ENCODE data around the gene TTC31. TPM values are rescaled to one million over a fixed set of nuclear protein-coding genes. Genes with fewer than 3 reads are reported as not detected.

Gene TTC31
- total RNA-seq, 2 experiments from 2014 or later = 38.3 to 40.0 TPM

- Mint-ChIP-seq H3K27me3 (ENCODE audit: low read depth) (peaks cover 75% of the 10 kb centered on the region), H3K27ac (no peak overlapping the region), H3K36me3 (ENCODE audit: low read depth) (peaks cover 6% of the 10 kb centered on the region), H3K4me3 (peak overlapping the region; percentile 67), H3K9me3 (ENCODE audit: insufficient read depth) (no peaks in the 10 kb centered on the region), H3K4me1 (ENCODE audit: low read depth) (peaks cover 28% of the 10 kb centered on the region)
- ATAC-seq (peak; percentile 76), DNase-seq (peak; percentile 77)
- CTCF ChIA-PET = interaction anchor here (0.8 to 1.9 kb wide), 3 partner anchors 10 to 15 kb away, joined by 3 to 7 read pairs (median 4); partner anchors contain the start of gene DQX1
- POLR2A ChIA-PET = interaction anchor here (1.1 to 2.1 kb wide), 4 partner anchors 10 to 13 kb away, joined by 3 to 6 read pairs (median 4); partner anchors contain the start of genes AUP1, DQX1 and PCGF1
Observed at GRCh38 chr2:74515981-74516633, 33.2 kb downstream of the TTC31 start.

- Mint-ChIP-seq H3K27ac (no peak overlapping the region), H3K4me1 (ENCODE audit: low read depth) (peaks cover 28% of the 10 kb centered on the region), H3K36me3 (ENCODE audit: low read depth) (peaks cover 6% of the 10 kb centered on the region), H3K4me3 (peak overlapping the region; percentile 67), H3K27me3 (ENCODE audit: low read depth) (peaks cover 69% of the 10 kb centered on the region), H3K9me3 (ENCODE audit: insufficient read depth) (no peaks in the 10 kb centered on the region)
- ATAC-seq = no peak
- ChIA-PET POLR2A (interaction anchor here (1.1 to 1.2 kb wide), 2 partner anchors 12 to 13 kb away, joined by 3 read pairs; partner anchors contain the start of gene AUP1), CTCF (interaction anchor here (0.8 to 1.9 kb wide), 3 partner anchors 9 to 16 kb away, joined by 3 to 7 read pairs (median 4); partner anchors contain the start of gene DQX1)
- DNase-seq = no peak
Observed at GRCh38 chr2:74516650-74517049, 33.8 kb downstream of the TTC31 start.

- Mint-ChIP-seq H3K36me3 (ENCODE audit: low read depth) (peaks cover 20% of the 10 kb centered on the region), H3K4me3 (no peak overlapping the region), H3K27me3 (ENCODE audit: low read depth) (peaks cover 36% of the 10 kb centered on the region), H3K9me3 (ENCODE audit: insufficient read depth) (no peaks in the 10 kb centered on the region), H3K4me1 (ENCODE audit: low read depth) (peaks cover 21% of the 10 kb centered on the region), H3K27ac (no peak overlapping the region)
- POLR2A ChIA-PET = interaction anchor here (0.9 to 3.2 kb wide), 4 partner anchors 7 to 39 kb away, joined by 3 to 11 read pairs (median 4); partner anchors contain the start of genes AUP1, CCDC142, HTRA2 and TTC31
- DNase-seq (no peak), ATAC-seq (no peak)
- CTCF ChIA-PET = interaction anchor here (1.3 to 3.1 kb wide), 3 partner anchors 9 to 39 kb away, joined by 4 to 13 read pairs (median 5); partner anchors contain the start of genes CCDC142 and TTC31
Observed at GRCh38 chr2:74522516-74522915, 39.6 kb downstream of the TTC31 start.

- ATAC-seq = no peak
- H3K27ac Mint-ChIP-seq = no peak overlapping the region
- ChIA-PET POLR2A (no interaction called here), CTCF (no interaction called here)
- H3K36me3 Mint-ChIP-seq (ENCODE audit: low read depth) = peaks cover 33% of the 10 kb centered on the region
- peaks cover 22% of the 10 kb centered on the region for H3K27me3 Mint-ChIP-seq (ENCODE audit: low read depth)
- no peak overlapping the region for H3K4me3 Mint-ChIP-seq
- no peak for DNase-seq
- no peaks in the 10 kb centered on the region for H3K9me3 Mint-ChIP-seq (ENCODE audit: insufficient read depth)
- H3K4me1 Mint-ChIP-seq (ENCODE audit: low read depth) = peaks cover 33% of the 10 kb centered on the region
Observed at GRCh38 chr2:74524005-74524404, 41.1 kb downstream of the TTC31 start.

DNA sequence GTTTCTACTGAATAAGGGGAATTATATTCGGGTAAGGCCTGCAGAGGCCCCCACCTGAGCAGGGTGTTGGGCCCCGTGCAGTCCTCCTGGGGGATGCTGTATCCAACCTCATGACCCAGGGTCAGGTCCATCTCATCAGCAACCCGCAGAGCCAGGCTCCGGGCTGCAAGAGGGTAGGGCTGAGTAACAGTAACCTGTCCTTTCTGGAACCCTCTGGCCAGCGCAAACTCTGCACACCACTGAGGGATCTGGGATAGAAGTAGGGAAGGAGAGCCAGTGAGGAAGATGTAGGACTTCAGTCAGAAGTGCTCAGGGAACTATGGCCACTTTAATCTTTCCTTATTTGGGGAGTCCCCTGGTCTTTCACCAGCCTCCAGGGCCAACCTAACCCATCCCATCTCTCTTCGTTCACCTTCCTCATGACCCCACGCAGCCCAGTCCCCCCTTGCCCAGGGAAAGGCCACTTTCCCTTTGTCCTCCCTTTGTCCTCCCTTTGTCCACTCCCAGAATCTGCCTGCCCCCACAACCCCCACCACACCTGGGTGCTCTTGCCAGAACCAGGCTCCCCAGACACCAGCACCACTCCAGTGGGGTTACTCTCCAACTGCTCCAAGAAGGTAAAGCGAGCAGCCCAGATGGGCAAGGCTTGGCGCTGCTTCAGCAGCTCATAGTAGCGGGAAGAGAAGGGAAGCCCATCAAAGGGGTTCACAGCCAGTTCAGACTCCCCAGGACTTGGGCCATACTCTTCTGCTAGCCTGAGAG, 42.3 kb downstream of the TTC31 start:
- H3K36me3 Mint-ChIP-seq (ENCODE audit: low read depth) = peaks cover 34% of the 10 kb centered on the region
- H3K27ac Mint-ChIP-seq = no peak overlapping the region
- no peak overlapping the region for H3K4me3 Mint-ChIP-seq
- ATAC-seq = no peak
- H3K27me3 Mint-ChIP-seq (ENCODE audit: low read depth) = peaks cover 11% of the 10 kb centered on the region
- ChIA-PET POLR2A (no interaction called here), CTCF (interaction anchor here (1.3 kb wide), 1 partner anchor 9 kb away, joined by 7 read pairs; no protein-coding TSS in a partner anchor)
- DNase-seq = no peak
- H3K9me3 Mint-ChIP-seq (ENCODE audit: insufficient read depth) = no peaks in the 10 kb centered on the region
- H3K4me1 Mint-ChIP-seq (ENCODE audit: low read depth) = peaks cover 33% of the 10 kb centered on the region

GRCh38 chr2:74525717-74526648, 43.1 kb downstream of the TTC31 start, which contains the start of gene DQX1:
Gene DQX1, minus strand, starts transcription at chr2:74526231. Its CDS starts 502 bp downstream, at chr2:74525729.
- Mint-ChIP-seq H3K9me3 (ENCODE audit: insufficient read depth) (no peaks in the 10 kb centered on the region), H3K36me3 (ENCODE audit: low read depth) (peaks cover 41% of the 10 kb centered on the region), H3K27ac (no peak within 1 kb of the TSS), H3K27me3 (ENCODE audit: low read depth) (peaks cover 8% of the 10 kb centered on the region), H3K4me3 (no peak within 1 kb of the TSS), H3K4me1 (ENCODE audit: low read depth) (peaks cover 39% of the 10 kb centered on the region)
- POLR2A ChIA-PET = interaction anchor here (1.1 to 1.9 kb wide), 3 partner anchors 11 to 44 kb away, joined by 3 to 7 read pairs (median 4); partner anchors contain the start of genes CCDC142 and TTC31
- DNase-seq (no peak), ATAC-seq (no peak)
- CTCF ChIA-PET = interaction anchor here (1.0 to 4.5 kb wide), 5 partner anchors 9 to 61 kb away, joined by 3 to 41 read pairs (median 4); partner anchors contain the start of genes CCDC142 and TTC31

DNA sequence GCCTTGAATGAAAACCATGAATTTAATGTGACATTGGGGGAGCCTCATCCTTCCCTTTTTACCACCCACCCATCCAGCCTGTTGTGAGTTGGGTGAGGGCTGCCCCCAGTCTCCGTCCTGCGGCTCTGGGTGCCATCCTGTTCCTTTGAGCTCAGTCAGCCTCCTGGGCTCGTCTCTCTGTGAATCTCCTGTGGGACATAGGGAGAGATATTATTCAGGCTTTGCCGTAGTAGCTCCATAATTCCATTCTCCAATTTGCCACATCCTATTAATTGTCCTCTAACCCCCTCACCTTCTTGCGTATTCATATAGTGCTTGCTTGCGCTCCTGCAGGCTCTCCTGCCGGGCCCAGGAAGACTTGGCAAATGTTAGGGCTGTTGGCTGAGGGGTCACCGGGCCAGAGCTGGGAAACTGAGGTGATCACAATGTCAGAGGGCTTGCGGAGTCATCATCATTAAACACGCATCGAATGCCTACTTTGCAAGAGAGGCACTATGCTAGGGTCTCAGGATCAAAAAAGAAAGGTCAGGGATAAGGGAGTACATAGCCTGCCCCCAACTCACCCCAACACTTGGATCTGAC, 43.9 kb downstream of the TTC31 start:
- CTCF ChIA-PET = interaction anchor here (1.0 to 4.5 kb wide), 5 partner anchors 10 to 60 kb away, joined by 3 to 41 read pairs (median 4); partner anchors contain the start of genes CCDC142 and TTC31
- Mint-ChIP-seq H3K36me3 (ENCODE audit: low read depth) (peaks cover 45% of the 10 kb centered on the region), H3K27ac (no peak overlapping the region), H3K9me3 (ENCODE audit: insufficient read depth) (no peaks in the 10 kb centered on the region), H3K4me3 (no peak overlapping the region), H3K27me3 (ENCODE audit: low read depth) (peaks cover 7% of the 10 kb centered on the region), H3K4me1 (ENCODE audit: low read depth) (peaks cover 46% of the 10 kb centered on the region)
- DNase-seq = no peak
- POLR2A ChIA-PET = interaction anchor here (1.1 to 1.9 kb wide), 3 partner anchors 12 to 45 kb away, joined by 3 to 7 read pairs (median 4); partner anchors contain the start of genes CCDC142 and TTC31
- no peak for ATAC-seq

DNA sequence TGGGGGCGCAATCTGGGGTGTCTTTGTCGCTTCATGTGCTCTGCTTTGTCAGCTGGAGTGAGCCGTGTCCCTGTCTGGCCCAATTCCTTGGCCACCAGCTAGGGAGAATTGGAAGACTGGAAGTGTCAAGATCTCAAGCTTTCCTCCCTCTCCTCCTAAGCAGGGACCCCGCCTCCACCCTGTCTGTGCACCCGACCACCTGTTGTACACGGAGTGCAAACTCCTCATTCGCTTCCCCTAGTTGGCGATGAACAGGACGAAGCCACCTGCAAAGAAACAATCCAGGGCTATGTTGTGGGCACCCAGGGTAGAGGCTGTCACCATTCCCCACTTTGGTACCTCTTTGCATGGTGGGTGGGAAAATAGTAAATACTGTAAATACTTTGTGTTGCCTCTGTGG, 44.9 kb downstream of the TTC31 start:
- H3K27me3 Mint-ChIP-seq (ENCODE audit: low read depth) = no peaks in the 10 kb centered on the region
- POLR2A ChIA-PET = interaction anchor here (1.9 to 5.1 kb wide), 2 partner anchors 46 kb away, joined by 7 to 33 read pairs; partner anchors contain the start of genes CCDC142 and TTC31
- no peaks in the 10 kb centered on the region for H3K9me3 Mint-ChIP-seq (ENCODE audit: insufficient read depth)
- peak overlapping the region; percentile 60 for H3K27ac Mint-ChIP-seq
- peak overlapping the region; percentile 95 for H3K4me3 Mint-ChIP-seq
- peaks cover 55% of the 10 kb centered on the region for H3K36me3 Mint-ChIP-seq (ENCODE audit: low read depth)
- CTCF ChIA-PET = interaction anchor here (2.7 to 4.5 kb wide), 2 partner anchors 21 to 59 kb away, joined by 9 to 41 read pairs; partner anchors contain the start of gene PCGF1
- DNase-seq (no peak), ATAC-seq (no peak)
- peaks cover 54% of the 10 kb centered on the region for H3K4me1 Mint-ChIP-seq (ENCODE audit: low read depth)

DNA sequence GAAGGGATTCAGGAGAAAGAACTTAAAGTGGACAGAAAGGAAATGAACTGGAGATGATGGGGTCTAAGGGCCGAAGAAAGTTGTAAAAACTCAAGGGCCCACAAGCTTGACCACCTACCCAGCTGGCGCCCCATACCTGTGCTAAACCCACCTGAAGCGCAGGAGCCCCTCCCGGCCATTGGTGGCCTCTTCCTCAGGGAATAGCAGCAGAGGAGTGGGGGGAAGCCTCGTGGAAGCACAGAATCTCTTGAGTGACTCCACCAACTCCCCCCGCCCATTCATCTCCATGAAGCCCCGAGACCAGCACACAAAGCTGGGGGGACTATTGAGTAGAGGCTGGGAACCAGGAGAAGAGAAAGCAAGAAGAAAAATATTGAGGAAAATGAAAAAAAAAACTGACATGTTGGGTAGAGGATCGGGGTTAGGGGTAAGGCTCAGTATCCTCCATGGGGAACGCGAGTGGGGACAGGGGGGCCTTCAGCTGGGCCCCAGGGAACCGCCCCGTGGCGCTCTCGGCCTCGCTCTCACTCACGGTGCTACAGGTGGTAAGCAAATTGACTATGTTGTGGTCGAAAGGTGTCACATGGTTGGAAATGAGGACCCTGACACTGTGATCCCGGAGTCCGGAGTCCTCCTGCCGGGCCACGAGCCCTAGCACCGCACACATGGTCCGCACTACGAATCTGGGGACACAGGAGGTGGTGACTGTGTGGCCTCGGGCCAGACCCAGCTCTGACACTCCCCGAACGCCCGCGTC, 45.9 kb downstream of the TTC31 start:
- Mint-ChIP-seq H3K9me3 (ENCODE audit: insufficient read depth) (no peaks in the 10 kb centered on the region), H3K27ac (peak overlapping the region; percentile 93), H3K4me1 (ENCODE audit: low read depth) (peaks cover 50% of the 10 kb centered on the region), H3K27me3 (ENCODE audit: low read depth) (no peaks in the 10 kb centered on the region), H3K4me3 (peak overlapping the region; percentile 95), H3K36me3 (ENCODE audit: low read depth) (peaks cover 59% of the 10 kb centered on the region)
- ChIA-PET CTCF (interaction anchor here (0.8 to 5.0 kb wide), 11 partner anchors 9 to 73 kb away, joined by 3 to 76 read pairs (median 5); partner anchors contain the start of genes CCDC142, INO80B, LBX2 and PCGF1), POLR2A (interaction anchor here (0.9 to 5.1 kb wide), 18 partner anchors 8 to 557 kb away, joined by 3 to 33 read pairs (median 5); partner anchors contain the start of genes CCDC142, INO80B, LBX2 and MRPL53)
- DNase-seq = peak; percentile 50
- peak; percentile 7 for ATAC-seq

All from activated CD8-positive, alpha-beta T cell treated with anti-CD3 and anti-CD28 coated beads, Interleukin-2, amount 10 ng/mL, durations not matched to agents 7 days and 5 days (primary cell).